KOPT-K1 (cell line): ENCODE measurements around the gene RAD9A.

Source experiments
- H3K27ac ChIP-seq: fragments of 200-600 bp; sonication (generic); 2 replicates; pipeline ENCODE4 v1.5.1; 2016; ENCODE audit warnings: antibody characterized with exemption, mild to moderate bottlenecking, low read depth, low read length; ENCODE audit not compliant: poor library complexity, severe bottlenecking
- H3K36me3 ChIP-seq: fragments of 200-600 bp; sonication (generic); 2 replicates; pipeline ENCODE4 v1.5.1; 2017; ENCODE audit warnings: antibody characterized with exemption, mild to moderate bottlenecking, low read length, moderate library complexity; ENCODE audit not compliant: insufficient read depth
- H3K9me3 ChIP-seq: fragments of 200-600 bp; sonication (generic); 2 replicates; pipeline ENCODE4 v1.5.1; 2017; ENCODE audit warnings: antibody characterized with exemption, low read length, mild to moderate bottlenecking; ENCODE audit not compliant: insufficient read depth, poor library complexity, severe bottlenecking

RAD9A gene

GRCh38 chr11:67405688-67406339 lies 14.0 kb downstream of the RAD9A start:
- peak overlapping the region; percentile 96 for H3K27ac ChIP-seq
- H3K36me3 ChIP-seq: peaks cover 48% of the 10 kb centered on the region
- no peaks in the 10 kb centered on the region for H3K9me3 ChIP-seq

DNA sequence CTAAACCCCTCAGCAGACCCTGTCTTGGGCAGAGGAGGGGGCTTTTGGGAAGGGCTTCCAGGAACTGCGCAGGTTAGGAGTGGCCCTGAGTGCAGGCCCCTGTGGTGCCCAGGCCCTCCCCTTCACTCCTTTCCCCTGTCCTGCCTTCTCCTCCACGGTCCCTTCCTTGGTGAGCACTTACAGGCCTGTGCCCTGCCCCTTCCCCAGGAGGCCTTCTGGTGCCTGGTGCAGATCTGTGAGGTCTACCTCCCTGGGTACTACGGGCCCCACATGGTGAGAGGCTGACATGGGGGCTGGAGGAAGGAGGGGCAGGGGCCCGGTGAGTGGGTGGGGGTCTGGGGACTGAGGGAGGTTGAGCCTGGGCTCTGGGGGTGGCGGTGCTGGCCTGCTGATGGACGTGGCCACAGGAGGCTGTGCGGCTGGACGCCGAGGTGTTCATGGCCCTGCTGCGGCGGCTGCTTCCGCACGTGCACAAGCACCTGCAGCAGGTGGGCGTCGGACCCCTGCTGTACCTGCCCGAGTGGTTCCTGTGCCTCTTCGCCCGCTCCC lies 14.7 kb downstream of the RAD9A start:
- Histone ChIP-seq H3K27ac (peak overlapping the region; percentile 96), H3K36me3 (peaks cover 44% of the 10 kb centered on the region), H3K9me3 (no peaks in the 10 kb centered on the region)

GRCh38 chr11:67406969-67407687 lies 15.3 kb downstream of the RAD9A start:
- H3K9me3 ChIP-seq: no peaks in the 10 kb centered on the region
- peak overlapping the region; percentile 96 for H3K27ac ChIP-seq
- H3K36me3 ChIP-seq: peaks cover 44% of the 10 kb centered on the region

DNA sequence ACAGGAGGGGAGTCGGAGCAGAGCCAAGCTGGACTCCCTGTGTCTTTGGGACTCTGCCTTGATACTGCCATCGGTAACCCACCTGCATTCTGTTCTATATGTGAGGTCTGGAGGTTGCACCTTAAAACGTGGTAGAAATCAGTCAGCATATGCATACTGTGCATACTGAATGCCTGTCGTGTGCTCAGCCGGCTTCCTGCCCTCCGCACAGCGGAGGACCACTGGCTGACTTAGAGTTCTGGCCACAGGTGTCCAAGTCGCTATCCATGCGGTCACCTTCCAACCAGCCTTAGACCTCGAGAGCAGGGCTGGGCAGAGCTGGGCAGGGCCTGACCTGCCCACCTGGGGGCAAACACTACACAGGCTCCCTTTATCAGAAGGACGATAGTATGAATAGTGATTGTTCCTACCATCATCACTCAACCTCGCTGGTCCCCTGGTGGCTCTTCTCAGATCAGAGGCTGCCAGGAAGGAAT lies 15.9 kb downstream of the RAD9A start:
- Histone ChIP-seq H3K9me3 (no peaks in the 10 kb centered on the region), H3K36me3 (peaks cover 44% of the 10 kb centered on the region), H3K27ac (peak overlapping the region; percentile 96)

- H3K36me3 ChIP-seq: peaks cover 44% of the 10 kb centered on the region
- H3K27ac ChIP-seq: peak overlapping the region; percentile 96
- no peaks in the 10 kb centered on the region for H3K9me3 ChIP-seq
Measured at GRCh38 chr11:67408437-67409200, 16.8 kb downstream of the RAD9A start.

- Histone ChIP-seq H3K9me3 (no peaks in the 10 kb centered on the region), H3K36me3 (peaks cover 44% of the 10 kb centered on the region), H3K27ac (peak overlapping the region; percentile 96)
Measured at GRCh38 chr11:67409261-67409666, 17.5 kb downstream of the RAD9A start.

- peak overlapping the region; percentile 96 for H3K27ac ChIP-seq
Measured at GRCh38 chr11:67409781-67410368, 18.1 kb downstream of the RAD9A start.

GRCh38 chr11:67410369-67410831 lies 18.6 kb downstream of the RAD9A start:
- no peaks in the 10 kb centered on the region for H3K9me3 ChIP-seq
- H3K27ac ChIP-seq: peak overlapping the region; percentile 96
- H3K36me3 ChIP-seq: peaks cover 39% of the 10 kb centered on the region

More at GRCh38 chr11:67409781-67410368, 18.1 kb downstream of the RAD9A start:
- no peaks in the 10 kb centered on the region for H3K9me3 ChIP-seq
- H3K36me3 ChIP-seq: peaks cover 44% of the 10 kb centered on the region

GRCh38 chr11:67410984-67411784 lies 19.4 kb downstream of the RAD9A start:
- Histone ChIP-seq H3K27ac (peak overlapping the region; percentile 96), H3K9me3 (no peaks in the 10 kb centered on the region), H3K36me3 (peaks cover 31% of the 10 kb centered on the region)

- Histone ChIP-seq H3K36me3 (peaks cover 25% of the 10 kb centered on the region), H3K27ac (peak overlapping the region; percentile 96), H3K9me3 (no peaks in the 10 kb centered on the region)
Measured at GRCh38 chr11:67411785-67412152, 20.0 kb downstream of the RAD9A start.

- peaks cover 17% of the 10 kb centered on the region; the same call in 1 of the 2 replicates for H3K36me3 ChIP-seq
- peak overlapping the region; percentile 96 for H3K27ac ChIP-seq
- no peaks in the 10 kb centered on the region for H3K9me3 ChIP-seq
Measured at GRCh38 chr11:67412495-67413179, 20.9 kb downstream of the RAD9A start.

GRCh38 chr11:67413266-67413849 lies 21.6 kb downstream of the RAD9A start:
- H3K36me3 ChIP-seq: 0 out of 2 replicates have a peak, but pooled peaks cover 12% of the 10 kb centered on the region
- no peaks in the 10 kb centered on the region for H3K9me3 ChIP-seq
- H3K27ac ChIP-seq: peak overlapping the region; percentile 96
